Panc1 (cell line): ENCODE results near the gene SIGMAR1. TPM values are rescaled to one million over a fixed set of nuclear protein-coding genes. Genes with fewer than 3 reads are reported as not detected.

Source experiments
- ATAC-seq: fragments of 200-7000 bp; cut with Tn5 transposase; 2 replicates; pipeline ENCODE4 v1.9.1; 2020; ENCODE audit warnings: mild to moderate bottlenecking, moderate library complexity
- BruUV-seq: library from RNA; stranded (reverse); fragments of 400-500 nt; replicated peaks from 2 replicates; lab custom pipeline; 2021; lab: Mats Ljungman, UMichigan
- CTCF ChIA-PET: fragments of 300-600 bp; sonication (Branson Sonifier 250); formaldehyde crosslinking; loops from one replicate; lab custom pipeline; 2022; ENCODE audit warnings: antibody characterized with exemption; lab: Charles Lee
- POLR2A ChIA-PET: fragments of 300-600 bp; sonication (Branson Sonifier 250); formaldehyde crosslinking; loops from one replicate; lab custom pipeline; 2022; ENCODE audit warnings: antibody characterized with exemption; lab: Charles Lee
- DNase-seq: peaks from one replicate; pipeline ENCODE4 v3.0.0-alpha.2; 2010; ENCODE audit warnings: low read depth, low spot score
- H3K27ac ChIP-seq: 2 replicates; pipeline ENCODE4 v1.5.1; 2011; ENCODE audit warnings: mild to moderate bottlenecking, low read length, inconsistent platforms
- H3K27me3 ChIP-seq: fragments of 200-500 bp; sonication (Bioruptor generic); 2 replicates; pipeline ENCODE4 v1.6.0; 2014; ENCODE audit warnings: low read length, inconsistent platforms; ENCODE audit not compliant: control insufficient read depth, insufficient read depth
- H3K36me3 ChIP-seq: fragments of 200-500 bp; sonication (Bioruptor generic); 2 replicates; pipeline ENCODE4 v1.5.1; 2014; ENCODE audit warnings: inconsistent platforms, mild to moderate bottlenecking, low read length, moderate library complexity; ENCODE audit not compliant: control insufficient read depth, insufficient read depth
- H3K4me1 ChIP-seq: 2 replicates; pipeline ENCODE4 v1.5.1; 2011; ENCODE audit warnings: inconsistent platforms, mild to moderate bottlenecking, low read length, moderate library complexity; ENCODE audit not compliant: control insufficient read depth, insufficient read depth
- H3K4me3 ChIP-seq, 2 experiments: 2 replicates each; pipeline ENCODE4 v1.5.1; 2011 to 2012; ENCODE audit warnings: low read depth in 2 of 2, low read length in 2 of 2, mild to moderate bottlenecking in 2 of 2, inconsistent platforms in 1 of 2, moderate library complexity in 1 of 2
- H3K9me3 ChIP-seq: fragments of 200-500 bp; sonication (Bioruptor generic); 2 replicates; pipeline ENCODE4 v1.5.1; 2014; ENCODE audit warnings: low read depth, mild to moderate bottlenecking, inconsistent platforms, low read length, moderate library complexity; ENCODE audit not compliant: control insufficient read depth, insufficient read depth
- CTCF ChIP-seq: fragments of 450-650 bp; IDR thresholded peaks from 2 replicates; pipeline ENCODE4 v1.5.1; 2017; ENCODE audit warnings: mild to moderate bottlenecking
- POLR2AphosphoS5 ChIP-seq: IDR thresholded peaks from 2 replicates; pipeline ENCODE4 v1.6.1; 2012; ENCODE audit warnings: mild to moderate bottlenecking, low read depth, low read length, moderate library complexity
- SIN3A ChIP-seq: IDR thresholded peaks from 2 replicates; pipeline ENCODE4 v1.6.1; 2012; ENCODE audit warnings: low read depth, mild to moderate bottlenecking, low read length, moderate library complexity, borderline replicate concordance; ENCODE audit not compliant: insufficient read depth
- TCF7L2 ChIP-seq: IDR thresholded peaks from 2 replicates; pipeline ENCODE4 v1.6.1; 2011; ENCODE audit warnings: mild to moderate bottlenecking, low read depth, low read length, inconsistent platforms
- in situ Hi-C: cut with HindIII; loops from 2 replicates; pipeline ENCODE4 v1.10.0; 2016; ENCODE audit warnings: low sequenced_read_pairs, low pct_unique_long_range_greater_than_20kb
- intact Hi-C: fragments of 100-400 bp; cut with micrococcal nuclease; formaldehyde crosslinking; loops from one replicate; pipeline ENCODE4 v1.10.0; 2022; ENCODE audit not compliant: unreplicated experiment
- total RNA-seq: library from RNA; stranded (reverse); gene quantifications from one replicate; pipeline ENCODE4 v1.2.1, GENCODE V29; 2021; ENCODE audit not compliant: unreplicated experiment
- TF ChIP-seq, protein P1 (sequence below), 2 experiments: IDR thresholded peaks; 2 replicates each; pipeline ENCODE4 v1.6.1; 2011 to 2012; ENCODE audit warnings: low read depth in 2 of 2, control low read depth in 1 of 2, low read length in 1 of 2, mild to moderate bottlenecking in 1 of 2, moderate library complexity in 1 of 2; ENCODE audit not compliant: insufficient read depth in 1 of 2

SIGMAR1 gene
- total RNA-seq, 1 experiment from 2014 or later: 131 TPM

DNA sequence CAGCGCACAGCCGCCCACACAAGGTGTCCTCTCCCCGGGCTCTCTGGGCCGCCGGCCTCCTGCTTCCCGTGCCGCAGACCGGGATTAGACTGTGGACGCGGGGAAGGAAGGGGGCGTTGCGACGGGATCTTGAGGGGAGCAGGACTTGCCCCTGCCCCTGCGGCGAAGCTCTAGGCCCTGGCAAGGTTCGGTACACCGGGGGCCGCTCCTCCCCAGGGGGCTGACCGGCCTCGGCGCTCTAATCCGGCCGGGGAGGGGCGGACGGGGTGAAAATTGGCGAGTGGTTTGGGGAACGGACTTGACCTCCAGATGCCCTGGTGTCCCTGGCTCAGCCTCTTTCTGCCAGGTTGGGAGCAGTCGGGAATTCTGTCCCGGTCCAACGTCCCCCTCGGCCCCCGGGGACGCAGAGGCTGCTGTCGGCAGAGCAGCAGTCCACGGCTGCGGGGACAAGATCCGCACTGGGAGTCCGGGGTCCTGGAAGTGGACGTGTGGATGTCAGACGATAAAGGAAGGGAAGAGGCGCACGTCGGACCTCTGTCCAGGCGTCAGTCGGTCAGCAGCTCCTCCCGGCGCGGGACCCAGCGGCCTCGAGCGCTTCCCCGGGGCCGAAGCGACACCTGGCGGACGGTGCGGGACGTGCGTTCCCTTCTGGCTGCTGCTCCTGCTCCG is 46.2 kb downstream of the SIGMAR1 start:
- POLR2A ChIA-PET: no interaction called here

GRCh38 chr9:34590381-34591247 is 47.0 kb downstream of the SIGMAR1 start:
- no TSS peak for BruUV-seq
- H3K27ac ChIP-seq: no peak overlapping the region
- no peaks in the 10 kb centered on the region for H3K36me3 ChIP-seq
- ATAC-seq: peak; percentile 13; the same call in 1 of the 2 replicates
- peaks cover 10% of the 10 kb centered on the region for H3K4me1 ChIP-seq
- peaks cover 6% of the 10 kb centered on the region for H3K27me3 ChIP-seq
- H3K9me3 ChIP-seq: no peaks in the 10 kb centered on the region
- ChIA-PET POLR2A (no interaction called here), CTCF (interaction anchor here (1.0 to 2.7 kb wide), 5 partner anchors 36 to 187 kb away, joined by 3 to 24 read pairs (median 6); no protein-coding TSS in a partner anchor)
- H3K4me3 ChIP-seq: peak overlapping the region; percentile 36 to 42
- no peak for DNase-seq
- in situ Hi-C loops: no loop called here
- intact Hi-C loops: loop anchor here (1.0 kb wide), 2 partner anchors 42 to 153 kb away; no protein-coding TSS in a partner anchor
- no peak for TF ChIP-seq SIN3A
- no peak for TF ChIP-seq TCF7L2
- TF ChIP-seq, protein P1, sequence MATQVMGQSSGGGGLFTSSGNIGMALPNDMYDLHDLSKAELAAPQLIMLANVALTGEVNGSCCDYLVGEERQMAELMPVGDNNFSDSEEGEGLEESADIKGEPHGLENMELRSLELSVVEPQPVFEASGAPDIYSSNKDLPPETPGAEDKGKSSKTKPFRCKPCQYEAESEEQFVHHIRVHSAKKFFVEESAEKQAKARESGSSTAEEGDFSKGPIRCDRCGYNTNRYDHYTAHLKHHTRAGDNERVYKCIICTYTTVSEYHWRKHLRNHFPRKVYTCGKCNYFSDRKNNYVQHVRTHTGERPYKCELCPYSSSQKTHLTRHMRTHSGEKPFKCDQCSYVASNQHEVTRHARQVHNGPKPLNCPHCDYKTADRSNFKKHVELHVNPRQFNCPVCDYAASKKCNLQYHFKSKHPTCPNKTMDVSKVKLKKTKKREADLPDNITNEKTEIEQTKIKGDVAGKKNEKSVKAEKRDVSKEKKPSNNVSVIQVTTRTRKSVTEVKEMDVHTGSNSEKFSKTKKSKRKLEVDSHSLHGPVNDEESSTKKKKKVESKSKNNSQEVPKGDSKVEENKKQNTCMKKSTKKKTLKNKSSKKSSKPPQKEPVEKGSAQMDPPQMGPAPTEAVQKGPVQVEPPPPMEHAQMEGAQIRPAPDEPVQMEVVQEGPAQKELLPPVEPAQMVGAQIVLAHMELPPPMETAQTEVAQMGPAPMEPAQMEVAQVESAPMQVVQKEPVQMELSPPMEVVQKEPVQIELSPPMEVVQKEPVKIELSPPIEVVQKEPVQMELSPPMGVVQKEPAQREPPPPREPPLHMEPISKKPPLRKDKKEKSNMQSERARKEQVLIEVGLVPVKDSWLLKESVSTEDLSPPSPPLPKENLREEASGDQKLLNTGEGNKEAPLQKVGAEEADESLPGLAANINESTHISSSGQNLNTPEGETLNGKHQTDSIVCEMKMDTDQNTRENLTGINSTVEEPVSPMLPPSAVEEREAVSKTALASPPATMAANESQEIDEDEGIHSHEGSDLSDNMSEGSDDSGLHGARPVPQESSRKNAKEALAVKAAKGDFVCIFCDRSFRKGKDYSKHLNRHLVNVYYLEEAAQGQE (IDR thresholded peaks at IDR 0.05; ENCODE audit: insufficient read depth in 1 of 2, low read depth in 2 of 2, low read length in 1 of 2): no peak
- TF ChIP-seq CTCF: no peak

More for the DNA sequence above, 46.2 kb downstream of the SIGMAR1 start:
- Histone ChIP-seq H3K9me3 (no peaks in the 10 kb centered on the region), H3K27me3 (peaks cover 6% of the 10 kb centered on the region), H3K4me1 (peaks cover 10% of the 10 kb centered on the region), H3K27ac (no peak overlapping the region), H3K36me3 (no peaks in the 10 kb centered on the region), H3K4me3 (peak overlapping the region in 1 of 2 experiments; percentile 17; a peak in 1 of 4 replicates)
- TF ChIP-seq TCF7L2 (no peak), SIN3A (no peak), CTCF (no peak), POLR2AphosphoS5 (no peak)
- TF ChIP-seq, protein P1 (IDR thresholded peaks at IDR 0.05; ENCODE audit: insufficient read depth in 1 of 2, low read depth in 2 of 2, low read length in 1 of 2): peak in 1 of 2 experiments; percentile 72; a peak in 2 of 4 replicates
- CTCF ChIA-PET: interaction anchor here (0.6 to 2.7 kb wide), 15 partner anchors 11 to 187 kb away, joined by 3 to 24 read pairs (median 5); no protein-coding TSS in a partner anchor
- peak; percentile 91 for ATAC-seq
- BruUV-seq: no TSS peak
- intact Hi-C loops (loop anchor here (1.0 kb wide), 2 partner anchors 43 to 154 kb away; no protein-coding TSS in a partner anchor), in situ Hi-C loops (no loop called here)
- peak; percentile 33 for DNase-seq
